Skeletal muscle tissue (tissue), 4 donors: ENCODE measurements around the gene DROSHA. TPM values are rescaled to one million over a fixed set of nuclear protein-coding genes. Genes with fewer than 3 reads are reported as not detected.
"Not testable (repeated sequence)": the region's sequence is repeated elsewhere in the genome, so short reads cannot be mapped to it uniquely, and the experiment has no call there.

Source experiments
- H3K27ac ChIP-seq: one replicate; pipeline ENCODE4 v1.7.0; 2013; ENCODE audit warnings: mild to moderate bottlenecking, low read depth, low read length, inconsistent platforms
- H3K27me3 ChIP-seq, 3 donors: one replicate each; pipeline ENCODE4 v1.7.0; 2013; ENCODE audit warnings: low read length in 3 of 3; ENCODE audit not compliant: control insufficient read depth in 3 of 3, insufficient read depth in 3 of 3
- H3K36me3 ChIP-seq, 3 donors: one replicate each; pipeline ENCODE4 v1.7.0; 2013; ENCODE audit warnings: low read length in 3 of 3; ENCODE audit not compliant: control insufficient read depth in 3 of 3, insufficient read depth in 3 of 3
- H3K4me1 ChIP-seq, 3 donors: one replicate each; pipeline ENCODE4 v1.7.0; 2013; ENCODE audit warnings: low read length in 3 of 3, mild to moderate bottlenecking in 3 of 3; ENCODE audit not compliant: control insufficient read depth in 3 of 3, insufficient read depth in 3 of 3
- H3K4me3 ChIP-seq, 3 donors: one replicate each; pipeline ENCODE4 v1.7.0; 2013; ENCODE audit warnings: low read length in 3 of 3
- H3K9ac ChIP-seq, 3 donors: one replicate each; pipeline ENCODE4 v1.7.0; 2013; ENCODE audit warnings: low read length in 3 of 3, mild to moderate bottlenecking in 3 of 3, moderate library complexity in 2 of 3, low read depth in 1 of 3
- H3K9me3 ChIP-seq, 3 donors: one replicate each; pipeline ENCODE4 v1.7.0; 2013; ENCODE audit warnings: low read length in 3 of 3; ENCODE audit not compliant: control insufficient read depth in 3 of 3
- total RNA-seq: library from RNA; depleted of rRNA; stranded (reverse); fragments of >200 nt; gene quantifications from one replicate; pipeline ENCODE4 v1.2.3, GENCODE V29; 2014
- donor health status: Osteomylitis.

Gene DROSHA
- total RNA-seq, 1 donor from 2014 or later, result 67.3 TPM

GRCh38 chr5:31559942-31560341 lies 28.0 kb upstream of the DROSHA start:
- Histone ChIP-seq H3K9ac (no peak overlapping the region), H3K27ac (no peak overlapping the region), H3K4me1 (peaks cover 0 to 3% (median 0%) of the 10 kb centered on the region in 3 donors), H3K27me3 (no peaks in the 10 kb centered on the region), H3K36me3 (peaks cover 3 to 15% (median 7%) of the 10 kb centered on the region in 3 donors), H3K4me3 (no peak overlapping the region), H3K9me3 (no peaks in the 10 kb centered on the region)

DNA sequence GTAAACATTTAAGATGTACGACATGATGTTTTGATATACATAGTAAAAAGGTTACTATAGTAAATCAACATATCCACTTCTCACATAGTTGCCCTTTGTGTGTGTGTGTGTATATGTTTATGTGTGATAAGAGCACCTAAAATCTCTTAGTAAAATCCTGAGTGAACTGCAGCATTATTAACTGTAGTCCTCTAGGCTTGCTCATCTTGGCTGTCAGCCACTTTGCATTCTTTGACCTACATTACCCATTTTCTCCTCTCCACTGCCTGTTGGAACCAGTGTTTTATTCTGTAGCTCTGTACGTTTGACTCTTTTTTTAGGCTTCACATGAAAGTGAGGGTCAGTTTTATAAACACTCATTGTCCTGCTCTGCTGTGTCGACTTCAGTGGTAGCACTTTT lies 24.6 kb upstream of the DROSHA start:
- Histone ChIP-seq H3K27ac (no peak overlapping the region), H3K9me3 (no peaks in the 10 kb centered on the region), H3K4me1 (no peaks in the 10 kb centered on the region), H3K27me3 (no peaks in the 10 kb centered on the region), H3K36me3 (peaks cover 19 to 39% (median 19%) of the 10 kb centered on the region in 3 donors), H3K9ac (no peak overlapping the region), H3K4me3 (no peak overlapping the region)

- no peak overlapping the region for H3K9ac ChIP-seq
- H3K4me3 ChIP-seq, result no peak overlapping the region
- H3K9me3 ChIP-seq, result no peaks in the 10 kb centered on the region
- H3K27ac ChIP-seq, result no peak overlapping the region
- H3K36me3 ChIP-seq, result peaks cover 22 to 43% (median 23%) of the 10 kb centered on the region in 3 donors
- H3K4me1 ChIP-seq, result no peaks in the 10 kb centered on the region
- no peaks in the 10 kb centered on the region for H3K27me3 ChIP-seq
Measured at GRCh38 chr5:31554552-31554951, 22.7 kb upstream of the DROSHA start.

- no peak overlapping the region for H3K4me3 ChIP-seq
- no peaks in the 10 kb centered on the region for H3K27me3 ChIP-seq
- no peaks in the 10 kb centered on the region for H3K9me3 ChIP-seq
- H3K4me1 ChIP-seq, result no peaks in the 10 kb centered on the region
- peaks cover 22 to 43% (median 23%) of the 10 kb centered on the region in 3 donors for H3K36me3 ChIP-seq
- H3K27ac ChIP-seq, result no peak overlapping the region
- no peak overlapping the region for H3K9ac ChIP-seq
Measured at GRCh38 chr5:31553863-31554262, 22.0 kb upstream of the DROSHA start.

- H3K36me3 ChIP-seq, result peaks cover 29 to 43% (median 31%) of the 10 kb centered on the region in 3 donors
- no peaks in the 10 kb centered on the region for H3K27me3 ChIP-seq
- H3K9me3 ChIP-seq, result no peaks in the 10 kb centered on the region
- no peak overlapping the region for H3K27ac ChIP-seq
- H3K9ac ChIP-seq, result no peak overlapping the region
- no peak overlapping the region for H3K4me3 ChIP-seq
- no peaks in the 10 kb centered on the region for H3K4me1 ChIP-seq
Measured at GRCh38 chr5:31551878-31552277, 20.0 kb upstream of the DROSHA start.

- not testable (repeated sequence) for H3K4me3 ChIP-seq, H3K4me1 ChIP-seq, H3K9me3 ChIP-seq, H3K27me3 ChIP-seq, H3K27ac ChIP-seq, H3K9ac ChIP-seq
- peaks cover 22 to 48% (median 38%) of the 10 kb centered on the region in 3 donors for H3K36me3 ChIP-seq
Measured at GRCh38 chr5:31549114-31549513, 17.2 kb upstream of the DROSHA start.

DNA sequence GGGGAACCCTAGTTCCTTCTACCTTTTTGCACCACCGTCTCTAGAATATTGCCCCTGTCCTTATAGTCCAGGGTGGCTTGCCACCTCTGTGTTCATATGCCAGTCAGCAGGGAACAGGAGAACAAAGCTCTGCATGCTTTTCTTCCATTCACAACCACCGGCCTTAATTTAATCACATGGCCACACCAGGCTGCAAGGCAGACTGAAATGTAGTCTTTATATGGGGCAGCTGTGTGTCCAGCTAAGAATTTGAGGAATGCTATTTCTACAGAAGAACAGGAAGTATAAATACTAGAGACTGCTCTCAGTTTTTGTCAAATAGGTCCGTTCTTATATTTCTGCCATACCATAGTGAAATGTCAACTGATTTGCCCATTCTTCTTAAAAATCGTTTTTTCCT lies 6.0 kb upstream of the DROSHA start:
- Histone ChIP-seq H3K9ac (no peak overlapping the region), H3K27ac (no peak overlapping the region), H3K36me3 (peaks cover 16 to 60% (median 53%) of the 10 kb centered on the region in 3 donors), H3K9me3 (no peaks in the 10 kb centered on the region), H3K4me1 (peaks cover 7 to 12% (median 11%) of the 10 kb centered on the region in 3 donors), H3K4me3 (no peak overlapping the region), H3K27me3 (no peaks in the 10 kb centered on the region)

- peaks cover 16 to 55% (median 53%) of the 10 kb centered on the region in 3 donors for H3K36me3 ChIP-seq
- no peak overlapping the region for H3K27ac ChIP-seq
- no peak overlapping the region for H3K4me3 ChIP-seq
- H3K9ac ChIP-seq, result no peak overlapping the region
- H3K9me3 ChIP-seq, result no peaks in the 10 kb centered on the region
- no peaks in the 10 kb centered on the region for H3K27me3 ChIP-seq
- H3K4me1 ChIP-seq, result peaks cover 10 to 13% (median 13%) of the 10 kb centered on the region in 3 donors
Measured at GRCh38 chr5:31537349-31537748, 5.5 kb upstream of the DROSHA start.

DNA sequence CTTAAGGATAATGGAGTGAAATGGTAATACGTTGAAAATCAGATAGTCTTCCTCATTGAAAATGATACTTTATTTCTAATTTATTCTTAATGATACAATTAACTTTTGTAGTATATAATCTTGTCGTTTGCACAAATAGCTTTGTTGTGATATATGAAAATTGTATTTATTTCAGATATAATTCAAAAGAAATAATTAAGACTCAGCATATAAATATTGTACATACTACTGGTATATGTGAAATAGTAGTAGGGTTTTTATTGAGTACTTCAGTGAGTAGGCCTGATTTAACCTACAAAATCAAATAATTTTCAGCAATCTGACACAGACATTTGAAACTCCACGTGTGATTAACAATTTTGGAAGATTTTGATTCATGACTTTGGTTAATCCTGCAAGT lies 5.0 kb upstream of the DROSHA start:
- H3K9ac ChIP-seq, result no peak overlapping the region
- no peak overlapping the region for H3K27ac ChIP-seq
- no peaks in the 10 kb centered on the region for H3K9me3 ChIP-seq
- H3K4me1 ChIP-seq, result peaks cover 10 to 13% (median 13%) of the 10 kb centered on the region in 3 donors
- H3K36me3 ChIP-seq, result peaks cover 16 to 52% (median 51%) of the 10 kb centered on the region in 3 donors
- no peak overlapping the region for H3K4me3 ChIP-seq
- H3K27me3 ChIP-seq, result no peaks in the 10 kb centered on the region

GRCh38 chr5:31534527-31535046 lies 2.7 kb upstream of the DROSHA start:
- no peak overlapping the region for H3K9ac ChIP-seq
- no peaks in the 10 kb centered on the region for H3K27me3 ChIP-seq
- H3K27ac ChIP-seq, result no peak overlapping the region
- peaks cover 8 to 42% (median 33%) of the 10 kb centered on the region in 3 donors for H3K36me3 ChIP-seq
- H3K9me3 ChIP-seq, result no peaks in the 10 kb centered on the region
- H3K4me3 ChIP-seq, result no peak overlapping the region
- peaks cover 20 to 30% (median 29%) of the 10 kb centered on the region in 3 donors for H3K4me1 ChIP-seq
